Stomach (tissue), 9 donors: Measurements from ENCODE around the gene GAST. TPM values are rescaled to one million over a fixed set of nuclear protein-coding genes. Genes with fewer than 3 reads are reported as not detected.

Source experiments
- DNase-seq, 2 donors: peaks; one replicate each; pipeline versions ENCODE4 v3.0.0 to v3.0.0-alpha.2; 2013 to 2019
- H3K27ac ChIP-seq, 5 donors: fragments of 200-600 bp in 4 of 5; sonication (generic) in 4 of 5; one replicate each; pipeline ENCODE4 v1.5.1; 2013 to 2019; ENCODE audit warnings: mild to moderate bottlenecking in 1 of 5, moderate library complexity in 1 of 5
- H3K27me3 ChIP-seq, 3 donors: fragments of 200-600 bp; sonication (generic); one replicate each; pipeline ENCODE4 v1.5.1; 2017 to 2019; ENCODE audit warnings: mixed run types in 1 of 3
- H3K36me3 ChIP-seq, 4 donors: fragments of 200-600 bp; sonication (generic); 1 replicate in 3 of 4; 2 replicates in 1 of 4; pipeline ENCODE4 v1.5.1; 2016 to 2019
- H3K4me1 ChIP-seq, 4 donors: fragments of 200-600 bp; sonication (generic); one replicate each; pipeline ENCODE4 v1.5.1; 2016 to 2019
- H3K4me3 ChIP-seq, 4 donors: fragments of 200-600 bp; sonication (generic) in 3 of 4; one replicate each; pipeline ENCODE4 v1.5.1; 2016 to 2019; ENCODE audit warnings: mild to moderate bottlenecking in 1 of 4
- H3K9me3 ChIP-seq, 4 donors: fragments of 200-600 bp; sonication (generic); one replicate each; pipeline ENCODE4 v1.5.1; 2016 to 2019
- CTCF ChIP-seq, 7 experiments: fragments of 450-650 bp in 4 of 7; fragments of 200-600 bp in 3 of 7; sonication (generic) in 3 of 7; IDR thresholded peaks; one replicate each; pipeline ENCODE4 v1.5.1; 2016 to 2019; ENCODE audit warnings: antibody characterized with exemption in 7 of 7, control low read depth in 2 of 7, mild to moderate bottlenecking in 1 of 7
- EP300 ChIP-seq: sonication (generic); formaldehyde crosslinking; IDR thresholded peaks from one replicate; pipeline ENCODE4 v1.6.1; 2017; ENCODE audit warnings: antibody characterized with exemption
- POLR2A ChIP-seq, 4 donors: fragments of 450-650 bp; IDR thresholded peaks; one replicate each; pipeline ENCODE4 v1.6.1; 2016; ENCODE audit warnings: antibody characterized with exemption in 4 of 4, control low read depth in 2 of 4, mild to moderate bottlenecking in 1 of 4, moderate library complexity in 1 of 4
- POLR2AphosphoS5 ChIP-seq, 3 donors: sonication (generic); formaldehyde crosslinking; IDR thresholded peaks; one replicate each; pipeline ENCODE4 v1.6.1; 2016; ENCODE audit warnings: antibody characterized with exemption in 3 of 3
- WGBS, 5 donors: extraction: QIAGEN DNeasy Blood & Tissue Kit in 3 of 5; methylation state at CpG; one replicate each; pipeline versions ENCODE4 v1.1.5 to v1.1.7; 2013 to 2018; 5-methylcytosine and 5-hydroxymethylcytosine counted together
- intact Hi-C: fragments of 100-400 bp; cut with DNase I; formaldehyde crosslinking; loops from one replicate; pipeline ENCODE4 v1.15.1; 2023; ENCODE audit warnings: low total_unique reads
- polyA plus RNA-seq, 3 donors: library from polyadenylated mRNA; stranded (reverse); fragments of 200-250 nt; gene quantifications; one replicate each; pipeline ENCODE4 v1.2.3, GENCODE V29; 2013
- small RNA-seq, 4 donors: library from RNA; depleted of rRNA; stranded (forward); fragments of <200 nt; gene quantifications; one replicate each; pipeline ENCODE3, GENCODE V24; 2016
- total RNA-seq, 5 donors: library from RNA; depleted of rRNA; stranded (reverse); fragments of >200 nt; gene quantifications; one replicate each; pipeline versions ENCODE4 v1.1.0 to v1.2.3, GENCODE V29; 2014 to 2016
- donor health status: healthy with polysubstance abuse.
- donor health status: Bipolar disorder and iron deficiency.
- donor health status: healthy.

The GAST gene
- total and polyA plus RNA-seq, 8 donors: 1.3 to 32.7 TPM; not detected in 6

DNA sequence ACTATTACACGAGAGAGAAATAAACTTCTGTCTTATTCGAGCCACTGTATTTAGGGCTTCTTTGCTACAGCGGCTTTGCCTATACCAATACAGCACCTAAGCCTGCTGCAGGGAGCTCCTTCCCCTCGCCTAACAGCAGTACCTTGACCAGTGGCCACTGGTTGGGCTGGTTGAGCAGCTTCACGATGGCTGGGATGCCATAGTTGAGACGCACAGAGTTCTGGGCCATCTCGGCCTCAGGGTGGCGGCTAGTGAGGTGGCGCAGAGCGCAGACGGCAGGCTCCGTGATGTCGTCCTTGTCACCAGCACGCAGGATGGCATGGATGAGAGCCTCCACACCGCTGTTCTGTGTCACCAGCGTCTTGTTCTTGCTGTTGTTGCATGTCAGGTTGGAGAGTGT, 50.7 kb downstream of the GAST start:
- Histone ChIP-seq H3K27me3 (no peaks in the 10 kb centered on the region), H3K27ac (no peak overlapping the region), H3K36me3 (peaks cover 73 to 100% (median 100%) of the 10 kb centered on the region in 4 donors), H3K9me3 (no peaks in the 10 kb centered on the region), H3K4me3 (no peak overlapping the region), H3K4me1 (no peaks in the 10 kb centered on the region)
- intact Hi-C loops: no loop called here
- no peak for TF ChIP-seq POLR2AphosphoS5 (IDR thresholded peaks at IDR 0.05)
- TF ChIP-seq POLR2A (IDR thresholded peaks at IDR 0.05): no peak
- TF ChIP-seq EP300: no peak
- no peak for TF ChIP-seq CTCF (IDR thresholded peaks at IDR 0.05)
- no peak for DNase-seq
- 90 to 93% (median 91%) methylated on average over 7 to 16 of the region's 16 CpGs for WGBS, 5 donors

DNA sequence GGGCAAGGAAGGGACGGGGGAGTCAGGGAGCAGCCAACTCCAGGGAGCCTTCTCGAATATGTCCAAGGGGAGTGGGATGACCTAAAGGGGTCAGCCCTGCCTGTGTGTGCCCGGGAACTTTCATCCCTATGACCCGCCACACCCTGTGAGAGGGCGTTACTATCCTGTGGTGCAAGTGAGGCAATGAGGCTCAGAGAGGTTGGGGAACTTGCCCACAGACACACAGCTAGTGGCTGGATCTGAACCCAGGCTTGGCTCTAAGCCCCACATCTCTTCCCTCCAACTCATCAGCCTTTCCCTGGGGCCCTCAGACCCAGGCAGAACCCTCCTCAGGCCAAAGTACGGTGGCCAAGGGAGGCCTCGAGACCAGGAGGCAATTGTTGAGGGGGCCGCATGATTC, 51.2 kb downstream of the GAST start:
- Histone ChIP-seq H3K4me3 (no peak overlapping the region), H3K27me3 (no peaks in the 10 kb centered on the region), H3K27ac (no peak overlapping the region), H3K4me1 (no peaks in the 10 kb centered on the region), H3K36me3 (peaks cover 73 to 100% (median 100%) of the 10 kb centered on the region in 4 donors), H3K9me3 (no peaks in the 10 kb centered on the region)
- no peak for DNase-seq
- intact Hi-C loops: no loop called here
- TF ChIP-seq EP300 (no peak), CTCF (IDR thresholded peaks at IDR 0.05) (no peak), POLR2A (IDR thresholded peaks at IDR 0.05) (no peak), POLR2AphosphoS5 (IDR thresholded peaks at IDR 0.05) (no peak)
- 75 to 95% (median 87%) methylated on average over 5 to 8 of the region's 8 CpGs for WGBS, 5 donors

Small RNA genes lying within 50 kb of the gene (small RNA-seq; reads per million reads assigned to genes)
- 0 reads per million in 4 donors for gene RN7SL399P
- 0 to 0.10 (median 0.03) reads per million in 4 donors for gene RNA5SP442

Other genes with a start within 250 kb of the GAST start
- not detected for gene KRT32, start 244.9 kb upstream of the GAST start, total RNA-seq
- gene KRT32, start 244.9 kb upstream of the GAST start, polyA plus RNA-seq: 1 to 10 TPM in 1 of 3 donors, not detected in 2; 1.9 TPM
- not detected for gene KRT35, start 231.2 kb upstream of the GAST start, total RNA-seq
- not detected for gene KRT35, start 231.2 kb upstream of the GAST start, polyA plus RNA-seq
- gene KRT36, start 222.4 kb upstream of the GAST start, total RNA-seq: not detected
- not detected for gene KRT36, start 222.4 kb upstream of the GAST start, polyA plus RNA-seq
- gene KRT13, start 206.7 kb upstream of the GAST start, total RNA-seq: 10 to 100 TPM in 2 of 5 donors, 1 to 10 TPM in 2, not detected in 1; 2.2 to 43.8 (median 11.1) TPM
- gene KRT13, start 206.7 kb upstream of the GAST start, polyA plus RNA-seq: over 10,000 TPM in 1 of 3 donors, 10 to 100 TPM in 1, 1 to 10 TPM in 1; 1.1 to 12,460 (median 41.1) TPM
- gene KRT15, start 193.4 kb upstream of the GAST start, total RNA-seq: 1 to 10 TPM in 4 of 5 donors, not detected in 1; 1.6 to 9.4 (median 2.4) TPM
- gene KRT15, start 193.4 kb upstream of the GAST start, polyA plus RNA-seq: 1,000 to 10,000 TPM in 1 of 3 donors, 1 to 10 TPM in 2; 1.4 to 3,416 (median 4.7) TPM
- gene KRT19, start 184.0 kb upstream of the GAST start, total RNA-seq: 1,000 to 10,000 TPM in 1 of 5 donors, 100 to 1,000 TPM in 4; 218 to 2,364 (median 659) TPM
- gene KRT19, start 184.0 kb upstream of the GAST start, polyA plus RNA-seq: 1,000 to 10,000 TPM in 1 of 3 donors, 100 to 1,000 TPM in 2; 431 to 1,737 (median 761) TPM
- gene KRT9, start 140.3 kb upstream of the GAST start, total RNA-seq: not detected
- not detected for gene KRT9, start 140.3 kb upstream of the GAST start, polyA plus RNA-seq
- gene KRT14, start 125.4 kb upstream of the GAST start, total RNA-seq: 1 to 10 TPM in 1 of 5 donors, not detected in 4; 1.3 TPM
- 100 to 1,000 TPM in 1 of 3 donors, 1 to 10 TPM in 1, not detected in 1; 2.4 to 164 TPM for gene KRT14, start 125.4 kb upstream of the GAST start, polyA plus RNA-seq
- 1 to 10 TPM in 1 of 5 donors, not detected in 4; 1.1 TPM for gene KRT16, start 99.6 kb upstream of the GAST start, total RNA-seq
- 10 to 100 TPM in 1 of 3 donors, 1 to 10 TPM in 1, not detected in 1; 1.3 to 32.8 TPM for gene KRT16, start 99.6 kb upstream of the GAST start, polyA plus RNA-seq
- 10 to 100 TPM in 2 of 5 donors, 1 to 10 TPM in 2, not detected in 1; 1.6 to 13.6 (median 8.1) TPM for gene KRT17, start 87.8 kb upstream of the GAST start, total RNA-seq
- gene KRT17, start 87.8 kb upstream of the GAST start, polyA plus RNA-seq: 10 to 100 TPM in 1 of 3 donors, 1 to 10 TPM in 2; 2.0 to 14.2 (median 6.0) TPM
- gene EIF1, start 23.4 kb upstream of the GAST start, total RNA-seq: 100 to 1,000 TPM in 3 of 5 donors, 10 to 100 TPM in 2; 62.4 to 255 (median 187) TPM
- gene EIF1, start 23.4 kb upstream of the GAST start, polyA plus RNA-seq: 100 to 1,000 TPM; 333 to 972 (median 834) TPM
- gene HAP1, start 22.3 kb downstream of the GAST start, total RNA-seq: under 1 TPM in 1 of 5 donors, not detected in 4; 0.55 TPM
- under 1 TPM; 0.31 to 0.85 (median 0.44) TPM for gene HAP1, start 22.3 kb downstream of the GAST start, polyA plus RNA-seq
- 100 to 1,000 TPM in 1 of 5 donors, 10 to 100 TPM in 4; 59.5 to 248 (median 84.8) TPM for gene JUP, start 74.4 kb downstream of the GAST start, total RNA-seq
- gene JUP, start 74.4 kb downstream of the GAST start, polyA plus RNA-seq: 100 to 1,000 TPM in 2 of 3 donors, 10 to 100 TPM in 1; 85.7 to 163 (median 154) TPM
- gene P3H4, start 99.6 kb downstream of the GAST start, total RNA-seq: 10 to 100 TPM in 3 of 5 donors, 1 to 10 TPM in 2; 4.0 to 64.6 (median 11.4) TPM
- gene P3H4, start 99.6 kb downstream of the GAST start, polyA plus RNA-seq: 1 to 10 TPM; 4.7 to 7.3 (median 6.3) TPM
- 10 to 100 TPM in 3 of 5 donors, 1 to 10 TPM in 2; 4.6 to 45.3 (median 20.1) TPM for gene FKBP10, start 100.7 kb downstream of the GAST start, total RNA-seq
- gene FKBP10, start 100.7 kb downstream of the GAST start, polyA plus RNA-seq: 10 to 100 TPM in 2 of 3 donors, 1 to 10 TPM in 1; 8.9 to 17.0 (median 12.8) TPM
- gene NT5C3B, start 123.9 kb downstream of the GAST start, total RNA-seq: 10 to 100 TPM in 4 of 5 donors, 1 to 10 TPM in 1; 9.8 to 79.5 (median 31.4) TPM
- 10 to 100 TPM; 70.6 to 80.7 (median 77.0) TPM for gene NT5C3B, start 123.9 kb downstream of the GAST start, polyA plus RNA-seq
- gene KLHL10, start 125.5 kb downstream of the GAST start, total RNA-seq: 1 to 10 TPM in 1 of 5 donors, not detected in 4; 1.1 TPM
- gene KLHL10, start 125.5 kb downstream of the GAST start, polyA plus RNA-seq: under 1 TPM in 1 of 3 donors, not detected in 2; 0.23 TPM
- 10 to 100 TPM in 3 of 5 donors, 1 to 10 TPM in 2; 1.8 to 26.4 (median 11.2) TPM for gene KLHL11, start 153.1 kb downstream of the GAST start, total RNA-seq
- gene KLHL11, start 153.1 kb downstream of the GAST start, polyA plus RNA-seq: under 1 TPM; 0.43 to 0.87 (median 0.61) TPM
- gene ACLY, start 206.6 kb downstream of the GAST start, total RNA-seq: 100 to 1,000 TPM in 1 of 5 donors, 10 to 100 TPM in 4; 29.8 to 121 (median 48.7) TPM
- gene ACLY, start 206.6 kb downstream of the GAST start, polyA plus RNA-seq: 10 to 100 TPM; 19.8 to 23.8 (median 23.5) TPM
- gene ODAD4, start 218.3 kb downstream of the GAST start, total RNA-seq: 1 to 10 TPM in 1 of 5 donors, not detected in 4; 1.3 TPM
- 1 to 10 TPM in 1 of 3 donors, under 1 TPM in 2; 0.78 to 2.1 (median 0.81) TPM for gene ODAD4, start 218.3 kb downstream of the GAST start, polyA plus RNA-seq